D721Med (cell line): ENCODE data around the gene C1QTNF3.
A peak's percentile ranks its signal among the peaks of the same experiment; 100 is the strongest.
"Not testable (repeated sequence)": the region's sequence is repeated elsewhere in the genome, so short reads cannot be mapped to it uniquely, and the experiment has no call there.

Experiments used
- DNase-seq: peaks from one replicate; pipeline ENCODE4 v3.0.0; 2011; ENCODE audit warnings: low spot score; ENCODE audit not compliant: insufficient read length
- FAIRE-seq: peaks from 2 replicates; lab custom pipeline; 2011; peaks lifted over from hg19 to GRCh38; lab: Jason Lieb, UNC
- TF ChIP-seq, protein P1 (sequence below): IDR thresholded peaks from 2 replicates; pipeline ENCODE4 v1.5.1; 2012; ENCODE audit warnings: mild to moderate bottlenecking, control low read depth; ENCODE audit not compliant: insufficient read depth; ENCODE audit errors: missing control alignments

Gene C1QTNF3

GRCh38 chr5:34011536-34011935 lies 31.5 kb downstream of the C1QTNF3 start:
- FAIRE-seq = no peak
- TF ChIP-seq, protein P1, sequence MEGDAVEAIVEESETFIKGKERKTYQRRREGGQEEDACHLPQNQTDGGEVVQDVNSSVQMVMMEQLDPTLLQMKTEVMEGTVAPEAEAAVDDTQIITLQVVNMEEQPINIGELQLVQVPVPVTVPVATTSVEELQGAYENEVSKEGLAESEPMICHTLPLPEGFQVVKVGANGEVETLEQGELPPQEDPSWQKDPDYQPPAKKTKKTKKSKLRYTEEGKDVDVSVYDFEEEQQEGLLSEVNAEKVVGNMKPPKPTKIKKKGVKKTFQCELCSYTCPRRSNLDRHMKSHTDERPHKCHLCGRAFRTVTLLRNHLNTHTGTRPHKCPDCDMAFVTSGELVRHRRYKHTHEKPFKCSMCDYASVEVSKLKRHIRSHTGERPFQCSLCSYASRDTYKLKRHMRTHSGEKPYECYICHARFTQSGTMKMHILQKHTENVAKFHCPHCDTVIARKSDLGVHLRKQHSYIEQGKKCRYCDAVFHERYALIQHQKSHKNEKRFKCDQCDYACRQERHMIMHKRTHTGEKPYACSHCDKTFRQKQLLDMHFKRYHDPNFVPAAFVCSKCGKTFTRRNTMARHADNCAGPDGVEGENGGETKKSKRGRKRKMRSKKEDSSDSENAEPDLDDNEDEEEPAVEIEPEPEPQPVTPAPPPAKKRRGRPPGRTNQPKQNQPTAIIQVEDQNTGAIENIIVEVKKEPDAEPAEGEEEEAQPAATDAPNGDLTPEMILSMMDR = no peak

DNA sequence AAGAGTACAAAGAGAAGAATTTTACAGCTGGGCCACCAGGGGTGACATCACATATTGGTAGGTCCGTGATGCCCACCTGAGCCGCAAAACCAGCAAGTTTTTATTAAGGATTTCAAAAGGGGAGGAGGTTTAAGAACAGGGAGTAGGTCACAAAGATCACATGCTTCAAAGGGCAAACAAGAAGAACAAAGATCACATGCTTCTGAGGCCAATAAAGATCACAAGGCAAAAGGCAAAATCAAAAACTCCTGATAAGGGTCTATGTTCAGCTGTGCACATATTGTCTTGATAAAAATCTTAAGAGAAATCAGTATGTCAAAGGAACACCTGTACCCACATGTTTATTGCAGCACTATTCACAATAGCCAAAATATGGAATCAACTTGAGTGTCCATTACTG lies 32.9 kb downstream of the C1QTNF3 start:
- FAIRE-seq, DNase-seq: not testable (repeated sequence)

More at GRCh38 chr5:34011536-34011935, 31.5 kb downstream of the C1QTNF3 start:
- no peak for DNase-seq

- FAIRE-seq (no peak), DNase-seq (no peak)
- TF ChIP-seq, protein P1 = no peak
These were observed 33.4 kb downstream of the C1QTNF3 start for GRCh38 chr5:34009610-34010009.

DNA sequence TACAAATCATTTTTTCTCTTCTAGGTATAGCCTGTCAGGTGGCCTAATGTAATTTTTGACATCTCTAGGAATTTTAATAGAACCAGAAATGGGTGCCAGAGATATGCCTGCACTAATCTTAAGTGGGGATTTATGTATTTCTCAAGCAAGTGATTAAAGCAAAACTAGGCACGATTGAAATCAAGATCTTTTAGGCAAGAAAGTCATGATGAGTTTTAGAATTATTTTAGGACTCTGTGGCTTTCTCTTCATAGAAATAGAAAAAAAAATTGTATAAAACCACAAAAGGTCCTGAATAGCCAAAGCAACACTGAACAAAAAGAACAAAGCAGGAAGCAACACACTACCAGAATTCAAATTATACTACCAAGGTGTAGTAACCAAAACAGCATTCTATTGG lies 34.2 kb downstream of the C1QTNF3 start:
- no peak for FAIRE-seq
- TF ChIP-seq, protein P1 = no peak

GRCh38 chr5:34007621-34008600 lies 35.1 kb downstream of the C1QTNF3 start, which contains the start of gene AMACR:
Gene AMACR (minus strand): TSS chr5:34008050. CDS start chr5:34008019, 31 bp downstream.
- no peak for FAIRE-seq
- TF ChIP-seq, protein P1 = no peak
- DNase-seq = peak; percentile 68

More for the DNA sequence above, 34.2 kb downstream of the C1QTNF3 start:
- no peak for DNase-seq

- DNase-seq (no peak), FAIRE-seq (no peak)
- TF ChIP-seq, protein P1 = no peak
These were observed 35.8 kb downstream of the C1QTNF3 start for GRCh38 chr5:34007201-34007620.

DNA sequence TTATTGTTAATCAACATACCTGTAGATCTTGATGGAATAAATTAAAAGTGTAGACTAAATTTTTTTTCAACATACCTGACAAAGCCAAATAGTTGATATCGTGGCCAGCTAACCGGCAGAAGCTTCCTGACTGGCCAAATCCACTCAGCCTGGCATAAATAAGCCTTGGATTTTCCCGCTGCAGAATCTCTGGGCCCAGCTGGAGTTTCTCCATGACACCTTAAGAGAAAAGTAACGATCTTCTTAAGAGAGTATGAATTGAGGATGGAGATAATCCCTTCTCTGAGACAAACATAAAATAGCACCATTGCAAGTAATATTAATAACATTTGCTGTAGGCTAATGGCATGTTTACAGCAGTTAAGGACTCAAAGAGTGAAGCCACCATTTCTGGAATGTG lies 37.3 kb downstream of the C1QTNF3 start:
- TF ChIP-seq, protein P1 = no peak
- FAIRE-seq (no peak), DNase-seq (no peak)
